ENCODE results near the gene SIN3A.

DNA sequence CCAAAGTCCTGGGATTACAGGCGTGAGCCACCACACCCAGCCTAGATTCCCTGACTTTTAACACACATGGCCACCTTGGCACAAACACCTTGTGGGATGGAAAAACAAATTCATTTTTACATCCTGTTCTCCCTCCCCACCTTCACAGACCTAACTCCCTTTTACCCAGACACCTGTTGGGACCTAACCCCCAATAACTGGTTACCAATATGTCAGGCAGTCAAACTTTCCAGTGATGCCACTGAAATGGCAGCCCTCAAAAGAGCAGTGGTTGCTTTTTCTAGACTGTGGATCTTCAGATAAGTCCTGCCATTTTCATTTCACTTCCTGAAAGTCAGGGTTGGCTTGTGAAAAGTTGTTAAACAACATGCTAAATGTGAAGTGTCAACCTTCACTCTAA lies 34.9 kb downstream of the SIN3A start:
- no peak for TF ChIP-seq FOXM1 (IDR thresholded peaks at IDR 0.05; ENCODE audit: borderline replicate concordance, low read depth)
- TF ChIP-seq, protein P1, sequence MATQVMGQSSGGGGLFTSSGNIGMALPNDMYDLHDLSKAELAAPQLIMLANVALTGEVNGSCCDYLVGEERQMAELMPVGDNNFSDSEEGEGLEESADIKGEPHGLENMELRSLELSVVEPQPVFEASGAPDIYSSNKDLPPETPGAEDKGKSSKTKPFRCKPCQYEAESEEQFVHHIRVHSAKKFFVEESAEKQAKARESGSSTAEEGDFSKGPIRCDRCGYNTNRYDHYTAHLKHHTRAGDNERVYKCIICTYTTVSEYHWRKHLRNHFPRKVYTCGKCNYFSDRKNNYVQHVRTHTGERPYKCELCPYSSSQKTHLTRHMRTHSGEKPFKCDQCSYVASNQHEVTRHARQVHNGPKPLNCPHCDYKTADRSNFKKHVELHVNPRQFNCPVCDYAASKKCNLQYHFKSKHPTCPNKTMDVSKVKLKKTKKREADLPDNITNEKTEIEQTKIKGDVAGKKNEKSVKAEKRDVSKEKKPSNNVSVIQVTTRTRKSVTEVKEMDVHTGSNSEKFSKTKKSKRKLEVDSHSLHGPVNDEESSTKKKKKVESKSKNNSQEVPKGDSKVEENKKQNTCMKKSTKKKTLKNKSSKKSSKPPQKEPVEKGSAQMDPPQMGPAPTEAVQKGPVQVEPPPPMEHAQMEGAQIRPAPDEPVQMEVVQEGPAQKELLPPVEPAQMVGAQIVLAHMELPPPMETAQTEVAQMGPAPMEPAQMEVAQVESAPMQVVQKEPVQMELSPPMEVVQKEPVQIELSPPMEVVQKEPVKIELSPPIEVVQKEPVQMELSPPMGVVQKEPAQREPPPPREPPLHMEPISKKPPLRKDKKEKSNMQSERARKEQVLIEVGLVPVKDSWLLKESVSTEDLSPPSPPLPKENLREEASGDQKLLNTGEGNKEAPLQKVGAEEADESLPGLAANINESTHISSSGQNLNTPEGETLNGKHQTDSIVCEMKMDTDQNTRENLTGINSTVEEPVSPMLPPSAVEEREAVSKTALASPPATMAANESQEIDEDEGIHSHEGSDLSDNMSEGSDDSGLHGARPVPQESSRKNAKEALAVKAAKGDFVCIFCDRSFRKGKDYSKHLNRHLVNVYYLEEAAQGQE (IDR thresholded peaks at IDR 0.05; ENCODE audit: low read depth): no peak

Data from Ishikawa (cell line).